H9 (cell line): ENCODE results near the gene MSRB1. TPM values are rescaled to one million over a fixed set of nuclear protein-coding genes. Genes with fewer than 3 reads are reported as not detected.

ENCODE experiments used
- DNase-seq: peaks from one replicate; pipeline ENCODE4 v3.0.0-alpha.2; 2017
- H2AFZ ChIP-seq: one replicate; pipeline ENCODE4 v1.6.1; 2013; ENCODE audit warnings: mild to moderate bottlenecking, low read length, control low read depth, moderate library complexity
- H2AK5ac ChIP-seq: 2 replicates; pipeline ENCODE4 v1.6.1; 2013; ENCODE audit warnings: low read length, control low read depth, mixed read lengths; ENCODE audit not compliant: insufficient read length
- H2BK120ac ChIP-seq: one replicate; pipeline ENCODE4 v1.6.1; 2013; ENCODE audit warnings: low read depth, mild to moderate bottlenecking, low read length, control low read depth, inconsistent platforms; ENCODE audit not compliant: poor library complexity, severe bottlenecking
- H2BK12ac ChIP-seq: 2 replicates; pipeline ENCODE4 v1.6.1; 2013; ENCODE audit warnings: low read length, control low read depth, mixed read lengths, low read depth; ENCODE audit not compliant: insufficient read length
- H2BK15ac ChIP-seq: 2 replicates; pipeline ENCODE4 v1.6.1; 2013; ENCODE audit warnings: low read depth, low read length, control low read depth
- H2BK20ac ChIP-seq: one replicate; pipeline ENCODE4 v1.6.1; 2013; ENCODE audit warnings: low read depth, mild to moderate bottlenecking, low read length, control low read depth, inconsistent platforms; ENCODE audit not compliant: poor library complexity, severe bottlenecking
- H2BK5ac ChIP-seq: 2 replicates; pipeline ENCODE4 v1.6.1; 2013; ENCODE audit warnings: low read length, control low read depth, mixed read lengths; ENCODE audit not compliant: insufficient read length
- H3K14ac ChIP-seq: 2 replicates; pipeline ENCODE4 v1.6.1; 2013; ENCODE audit warnings: low read length, control low read depth; ENCODE audit not compliant: insufficient read depth
- H3K18ac ChIP-seq: 2 replicates; pipeline ENCODE4 v1.6.1; 2013; ENCODE audit warnings: low read depth, mild to moderate bottlenecking, mixed read lengths, low read length, control low read depth; ENCODE audit not compliant: insufficient read length
- H3K23ac ChIP-seq: 2 replicates; pipeline ENCODE4 v1.6.1; 2013; ENCODE audit warnings: low read length, control low read depth, mixed read lengths, low read depth; ENCODE audit not compliant: insufficient read length
- H3K23me2 ChIP-seq: 2 replicates; pipeline ENCODE4 v1.6.1; 2013; ENCODE audit warnings: low read depth, mild to moderate bottlenecking, mixed read lengths, low read length, control low read depth; ENCODE audit not compliant: insufficient read length, poor library complexity, severe bottlenecking
- H3K27ac ChIP-seq: 2 replicates; pipeline ENCODE4 v1.5.1; 2013; ENCODE audit warnings: low read length, control low read depth, mixed read lengths, low read depth; ENCODE audit not compliant: insufficient read length
- H3K27me3 ChIP-seq: 2 replicates; pipeline ENCODE4 v1.6.1; 2013; ENCODE audit warnings: low read length, control low read depth, inconsistent platforms; ENCODE audit not compliant: insufficient read depth
- H3K4ac ChIP-seq: 2 replicates; pipeline ENCODE4 v1.6.1; 2013; ENCODE audit warnings: low read depth, mild to moderate bottlenecking, control low read depth, inconsistent platforms, low read length, moderate library complexity
- H3K4me1 ChIP-seq: 2 replicates; pipeline ENCODE4 v1.6.1; 2013; ENCODE audit warnings: low read length, control low read depth, inconsistent platforms; ENCODE audit not compliant: insufficient read depth
- H3K4me2 ChIP-seq: 2 replicates; pipeline ENCODE4 v1.6.1; 2013; ENCODE audit warnings: low read length, control low read depth, mixed read lengths; ENCODE audit not compliant: insufficient read length, insufficient read depth
- H3K56ac ChIP-seq: 2 replicates; pipeline ENCODE4 v1.6.1; 2013; ENCODE audit warnings: low read depth, mild to moderate bottlenecking, mixed read lengths, low read length, control low read depth; ENCODE audit not compliant: insufficient read length
- H3K79me1 ChIP-seq: 2 replicates; pipeline ENCODE4 v1.6.1; 2013; ENCODE audit warnings: low read depth, mild to moderate bottlenecking, moderate library complexity, low read length, control low read depth, inconsistent platforms; ENCODE audit not compliant: insufficient read depth, poor library complexity, severe bottlenecking
- H3K79me2 ChIP-seq: 2 replicates; pipeline ENCODE4 v1.6.1; 2013; ENCODE audit warnings: low read length, control low read depth, inconsistent platforms; ENCODE audit not compliant: insufficient read depth
- H3K9ac ChIP-seq: 2 replicates; pipeline ENCODE4 v1.6.1; 2013; ENCODE audit warnings: low read length, control low read depth, mixed read lengths; ENCODE audit not compliant: insufficient read length; ENCODE audit errors: extremely low read depth
- H3K9me3 ChIP-seq: one replicate; pipeline ENCODE4 v1.6.1; 2013; ENCODE audit warnings: low read depth, low read length, inconsistent platforms; ENCODE audit not compliant: control insufficient read depth
- H3T11ph ChIP-seq: one replicate; pipeline ENCODE4 v1.6.1; 2013; ENCODE audit warnings: mild to moderate bottlenecking, low read length, control low read depth, inconsistent platforms
- H4K20me1 ChIP-seq: one replicate; pipeline ENCODE4 v1.6.1; 2013; ENCODE audit not compliant: control insufficient read depth, insufficient read length, insufficient read depth
- H4K5ac ChIP-seq: 2 replicates; pipeline ENCODE4 v1.6.1; 2013; ENCODE audit warnings: low read depth, mild to moderate bottlenecking, mixed read lengths, low read length, control low read depth; ENCODE audit not compliant: insufficient read length
- H4K8ac ChIP-seq: replicated peaks from 2 replicates; pipeline ENCODE4 v1.6.1; 2013; ENCODE audit warnings: low read length, control low read depth, mixed read lengths, low read depth; ENCODE audit not compliant: insufficient read length
- H4K91ac ChIP-seq: 2 replicates; pipeline ENCODE4 v1.6.1; 2013; ENCODE audit warnings: low read depth, mild to moderate bottlenecking, moderate library complexity, mixed read lengths, low read length, control low read depth; ENCODE audit not compliant: insufficient read length
- H3K27ac Mint-ChIP-seq, 3 experiments: 2 replicates in 2 of 3; 3 replicates in 1 of 3; pipeline ENCODE4 v1.8.0; 2020 to 2021; ENCODE audit warnings: mixed read lengths in 3 of 3, mild to moderate bottlenecking in 1 of 3, moderate library complexity in 1 of 3
- H3K27me3 Mint-ChIP-seq: 2 replicates; pipeline ENCODE4 v1.8.0; 2021; ENCODE audit warnings: low read depth, mild to moderate bottlenecking, moderate library complexity, mixed read lengths
- H3K36me3 Mint-ChIP-seq, 3 experiments: 2 replicates in 2 of 3; 3 replicates in 1 of 3; pipeline ENCODE4 v1.8.0; 2020 to 2021; ENCODE audit warnings: low read depth in 3 of 3, mixed read lengths in 3 of 3; ENCODE audit not compliant: insufficient read depth in 1 of 3
- H3K4me1 Mint-ChIP-seq, 2 experiments: 2 replicates each; pipeline ENCODE4 v1.8.0; 2020; ENCODE audit warnings: mixed read lengths in 2 of 2
- H3K4me3 Mint-ChIP-seq, 2 experiments: 2 replicates in 1 of 2; 3 replicates in 1 of 2; pipeline ENCODE4 v1.8.0; 2020 to 2021; ENCODE audit warnings: mild to moderate bottlenecking in 2 of 2, mixed read lengths in 2 of 2, moderate library complexity in 1 of 2
- H3K9me3 Mint-ChIP-seq, 2 experiments: 2 replicates in 1 of 2; 3 replicates in 1 of 2; pipeline ENCODE4 v1.8.0; 2020; ENCODE audit warnings: mild to moderate bottlenecking in 2 of 2, mixed read lengths in 2 of 2, moderate library complexity in 1 of 2
- CTCF ChIP-seq: fragments of 200-600 bp; sonication (generic); conservative IDR thresholded peaks from 3 replicates; pipeline ENCODE4 v1.8.0; 2021; ENCODE audit warnings: antibody characterized with exemption, mild to moderate bottlenecking
- WGBS: extraction: QIAGEN DNeasy Blood & Tissue Kit; methylation state at CpG from one replicate; pipeline ENCODE4 v1.1.7; 2013; ENCODE audit warnings: missing lambda C conversion rate, low lambda C conversion rate, mixed read lengths; ENCODE audit not compliant: insufficient read length; ENCODE audit errors: extremely low coverage; 5-methylcytosine and 5-hydroxymethylcytosine counted together
- total RNA-seq: library from RNA; stranded (reverse); gene quantifications from 2 replicates; pipeline ENCODE4 v1.2.1, GENCODE V29; 2021

The MSRB1 gene
- total RNA-seq, 1 experiment from 2014 or later, result 25.7 TPM

- no peak overlapping the region for H3K27ac ChIP-seq
- H3K79me1 ChIP-seq, result no peaks in the 10 kb centered on the region
- H3K27me3 ChIP-seq, result no peaks in the 10 kb centered on the region
- WGBS, result no CpG with 5 or more reads among the region's 17 CpGs
- no peak overlapping the region for H3K56ac ChIP-seq
- no peak for TF ChIP-seq CTCF
- H2BK15ac ChIP-seq, result no peak overlapping the region
- H3K79me2 ChIP-seq, result no peaks in the 10 kb centered on the region
- no peak for DNase-seq
- H4K20me1 ChIP-seq, result no peaks in the 10 kb centered on the region
- no peak overlapping the region for H3T11ph ChIP-seq
- H2BK120ac ChIP-seq, result no peak overlapping the region
- H3K4me1 ChIP-seq, result no peaks in the 10 kb centered on the region; the same call in 1 of the 2 replicates
- H3K18ac ChIP-seq, result no peak overlapping the region
- Mint-ChIP-seq H3K27me3 (peaks cover 25% of the 10 kb centered on the region), H3K9me3 (no peaks in the 10 kb centered on the region), H3K4me3 (no peak overlapping the region), H3K36me3 (no peaks in the 10 kb centered on the region; a peak in 1 of 7 replicates), H3K4me1 (peaks cover 0 to 20% of the 10 kb centered on the region in 2 experiments; a peak in 2 of 4 replicates), H3K27ac (no peak overlapping the region)
- no peak overlapping the region for H2AFZ ChIP-seq
- H3K14ac ChIP-seq, result no peak overlapping the region
- no peak overlapping the region for H3K23ac ChIP-seq
- no peaks in the 10 kb centered on the region for H3K23me2 ChIP-seq
- no peak overlapping the region for H3K9ac ChIP-seq
- H4K5ac ChIP-seq, result no peak overlapping the region
- H3K4me2 ChIP-seq, result no peak overlapping the region
- no peak overlapping the region for H2BK5ac ChIP-seq
- no peak overlapping the region for H4K8ac ChIP-seq
- no peak overlapping the region for H3K4ac ChIP-seq
- H2AK5ac ChIP-seq, result no peak overlapping the region
- no peak overlapping the region for H4K91ac ChIP-seq
- H2BK12ac ChIP-seq, result no peak overlapping the region
- no peaks in the 10 kb centered on the region for H3K9me3 ChIP-seq
- no peak overlapping the region for H2BK20ac ChIP-seq
Observed at GRCh38 chr16:1908184-1908583, 34.8 kb downstream of the MSRB1 start.
